Activated CD4-positive, alpha-beta T cell treated with anti-CD3 and anti-CD28 coated beads, Interleukin-2, amount 50 U/mL, for 16 hours (primary cell): ENCODE results near the gene ZRSR2.
"Not testable (repeated sequence)": the region's sequence is repeated elsewhere in the genome, so short reads cannot be mapped to it uniquely, and the experiment has no call there.

Experiments
- DNase-seq: peaks from one replicate; pipeline ENCODE4 v3.0.0-alpha.2; 2020

Gene ZRSR2

GRCh38 chrX:15808254-15808653, 18.0 kb downstream of the ZRSR2 start:
- no peak for DNase-seq

DNA sequence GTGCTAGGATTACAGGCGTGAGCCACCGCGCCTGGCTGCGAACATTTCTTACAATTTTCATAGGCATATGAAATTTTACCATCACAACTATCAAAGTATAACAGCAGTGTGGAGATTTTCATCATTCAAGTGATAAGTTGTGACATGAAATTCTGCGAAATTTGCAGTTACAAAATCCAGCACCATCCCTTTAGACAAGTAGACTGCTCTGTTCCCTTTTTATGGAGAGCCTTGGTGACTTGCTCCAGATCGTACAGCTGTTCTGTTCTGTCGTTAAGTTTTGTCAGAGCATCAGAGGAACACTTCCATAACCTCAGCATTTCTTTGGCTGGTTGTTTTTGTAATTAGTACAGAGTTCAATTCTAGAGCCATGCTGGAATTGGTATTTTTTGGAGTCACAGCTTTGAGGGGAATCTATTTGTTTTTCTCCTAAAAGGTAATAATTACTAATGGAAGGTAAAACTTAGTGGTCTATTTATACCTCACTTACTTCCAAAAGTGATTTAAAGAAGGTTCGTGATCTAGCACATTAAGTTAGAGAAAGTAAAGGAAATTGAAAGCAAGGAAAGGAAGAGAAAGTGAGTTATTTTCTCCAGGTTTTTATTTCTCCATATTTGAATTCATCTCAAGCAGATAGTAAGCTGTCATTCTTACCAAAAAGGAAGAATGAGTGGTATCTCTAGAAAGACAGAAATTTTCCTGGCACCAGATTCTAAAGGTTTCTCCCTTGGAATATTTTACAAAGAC, 22.1 kb downstream of the ZRSR2 start:
- no peak for DNase-seq

- DNase-seq, result no peak
Observed at GRCh38 chrX:15813416-15813815, 23.1 kb downstream of the ZRSR2 start.

GRCh38 chrX:15814771-15815365, 24.6 kb downstream of the ZRSR2 start:
- DNase-seq, result no peak

DNA sequence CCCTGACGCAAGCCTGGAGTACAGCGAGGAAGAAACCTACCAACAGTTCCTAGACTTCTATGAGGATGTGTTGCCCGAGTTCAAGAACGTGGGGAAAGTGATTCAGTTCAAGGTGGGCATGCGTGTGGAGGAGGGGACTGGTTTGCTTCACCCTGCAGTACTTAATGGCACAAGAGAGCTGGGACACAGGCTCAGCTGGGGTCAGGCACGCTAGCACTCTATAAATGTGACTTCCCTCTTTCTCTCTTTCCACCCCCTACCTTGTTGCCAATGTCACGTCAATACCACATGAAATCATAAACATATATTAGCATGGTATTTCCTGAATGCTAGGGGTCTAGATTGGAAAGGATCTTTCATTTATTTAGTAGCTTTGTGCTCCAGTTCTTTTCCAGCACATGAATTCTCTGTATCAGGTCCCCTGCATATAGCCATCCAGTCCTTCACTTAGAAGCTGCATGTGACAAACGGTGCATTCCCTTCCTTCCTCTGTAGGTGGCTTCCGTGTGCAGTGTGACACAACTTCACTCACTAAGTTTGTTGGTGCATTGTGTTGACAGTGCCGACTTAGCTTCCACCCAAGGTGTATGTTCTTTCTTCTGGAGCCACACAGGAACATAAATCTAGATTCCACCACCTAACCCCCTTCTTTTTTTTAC, 25.6 kb downstream of the ZRSR2 start:
- DNase-seq, result peak; percentile 56

GRCh38 chrX:15816438-15816809, 26.1 kb downstream of the ZRSR2 start:
- DNase-seq, result no peak

- DNase-seq, result peak; percentile 82
Observed at GRCh38 chrX:15816886-15817285, 26.6 kb downstream of the ZRSR2 start.

GRCh38 chrX:15820106-15821073, 30.1 kb downstream of the ZRSR2 start:
- DNase-seq, result peak; percentile 17

GRCh38 chrX:15822922-15823321, 32.6 kb downstream of the ZRSR2 start:
- no peak for DNase-seq

GRCh38 chrX:15825936-15826335, 35.7 kb downstream of the ZRSR2 start:
- DNase-seq, result no peak

GRCh38 chrX:15829217-15829616, 38.9 kb downstream of the ZRSR2 start:
- no peak for DNase-seq

DNA sequence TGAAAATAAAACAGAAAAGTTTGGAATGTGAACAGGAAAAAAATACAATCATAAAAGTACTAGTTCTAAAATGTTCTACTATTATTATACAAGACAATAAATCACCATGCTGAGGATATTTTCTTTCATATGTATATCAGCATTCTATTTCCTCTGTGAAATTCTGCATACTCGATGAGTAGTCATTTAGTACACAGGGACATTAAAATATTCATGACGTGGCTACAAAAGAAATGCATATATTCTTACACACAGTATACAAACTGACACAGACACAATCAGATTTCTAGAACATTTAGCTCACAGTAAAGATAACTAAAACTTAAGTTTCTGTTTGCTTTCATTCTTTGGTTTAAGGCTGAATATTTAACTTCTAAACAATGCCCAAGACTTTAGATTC, 41.1 kb downstream of the ZRSR2 start:
- not testable (repeated sequence) for DNase-seq

- no peak for DNase-seq
Observed at GRCh38 chrX:15834053-15834452, 43.8 kb downstream of the ZRSR2 start.

DNA sequence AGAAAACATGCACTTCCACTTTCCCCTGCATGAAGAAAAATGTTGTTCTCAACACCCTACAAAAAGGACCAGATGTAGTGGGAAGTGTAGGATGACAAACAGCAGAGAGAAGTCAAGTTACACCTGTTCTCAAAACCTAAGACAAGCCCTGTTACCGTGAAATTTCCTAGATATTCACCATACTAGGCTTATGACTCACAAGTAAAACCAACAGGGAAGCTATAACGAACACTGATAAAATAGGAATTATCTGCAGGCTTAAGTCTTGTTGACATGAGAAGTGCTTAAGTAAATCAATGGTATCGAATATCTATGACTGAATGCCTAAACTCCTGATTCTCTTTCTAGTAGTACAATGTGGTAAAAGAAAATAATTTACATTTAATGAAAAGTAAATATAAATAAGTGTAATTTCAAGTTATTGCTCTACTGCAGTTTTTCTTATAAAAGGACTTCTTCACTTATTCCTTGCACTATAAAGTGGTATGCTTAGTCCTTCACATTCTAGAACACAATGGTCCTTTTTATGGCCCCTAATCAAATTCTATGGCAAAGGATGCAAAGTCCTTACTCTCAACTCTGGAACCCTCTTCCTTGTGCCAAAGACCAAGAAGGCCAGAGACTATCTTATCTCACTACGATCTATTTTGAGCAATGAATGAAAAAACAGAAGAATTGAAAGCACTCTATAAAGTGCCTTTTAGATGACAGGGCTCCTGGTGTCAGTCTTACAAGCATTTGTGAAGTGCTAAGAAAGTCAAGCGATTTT, 44.7 kb downstream of the ZRSR2 start:
- no peak for DNase-seq

DNA sequence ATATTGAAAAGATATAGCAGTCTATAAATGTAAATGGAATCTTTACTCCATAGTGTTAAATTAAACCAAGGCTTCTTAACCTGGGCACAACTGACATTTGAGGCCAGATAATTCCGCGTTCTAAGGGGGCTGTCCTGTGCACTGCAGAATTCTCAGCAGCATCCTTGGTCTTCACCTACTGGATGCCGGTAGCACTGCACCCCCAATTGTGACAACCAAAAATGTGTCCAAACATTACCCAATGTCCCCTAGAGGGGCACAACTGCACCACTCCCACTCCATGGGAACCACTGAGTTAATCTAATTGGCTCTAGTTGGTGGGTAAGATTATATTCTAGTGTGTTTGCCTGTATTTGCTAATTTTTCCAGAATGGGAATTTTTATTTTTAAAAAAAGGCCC, 47.7 kb downstream of the ZRSR2 start:
- no peak for DNase-seq

- DNase-seq, result no peak
Observed at GRCh38 chrX:15841853-15842516, 51.7 kb downstream of the ZRSR2 start.

GRCh38 chrX:15843960-15844359, 53.7 kb downstream of the ZRSR2 start:
- DNase-seq, result no peak

- DNase-seq, result no peak
Observed at GRCh38 chrX:15848576-15848975, 58.3 kb downstream of the ZRSR2 start.

DNA sequence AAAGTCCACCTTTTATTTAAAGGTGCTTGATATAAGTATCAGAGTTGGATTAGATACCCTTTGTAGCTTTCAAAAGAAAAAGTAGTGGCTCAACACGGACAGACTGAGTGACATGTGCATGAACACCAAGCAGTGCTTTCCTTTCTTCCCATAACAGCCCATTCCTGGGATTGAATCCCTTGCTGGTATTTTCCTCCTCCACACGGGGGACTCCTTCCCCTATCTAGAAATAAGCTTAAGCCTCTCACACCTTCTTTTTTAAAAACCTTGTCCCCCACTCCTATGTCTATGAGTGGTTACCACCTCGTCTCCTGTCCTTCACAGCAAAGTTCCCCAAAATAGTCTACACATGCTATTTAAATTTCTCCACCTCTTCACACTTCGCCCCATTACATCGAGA, 59.3 kb downstream of the ZRSR2 start:
- DNase-seq, result no peak

DNA sequence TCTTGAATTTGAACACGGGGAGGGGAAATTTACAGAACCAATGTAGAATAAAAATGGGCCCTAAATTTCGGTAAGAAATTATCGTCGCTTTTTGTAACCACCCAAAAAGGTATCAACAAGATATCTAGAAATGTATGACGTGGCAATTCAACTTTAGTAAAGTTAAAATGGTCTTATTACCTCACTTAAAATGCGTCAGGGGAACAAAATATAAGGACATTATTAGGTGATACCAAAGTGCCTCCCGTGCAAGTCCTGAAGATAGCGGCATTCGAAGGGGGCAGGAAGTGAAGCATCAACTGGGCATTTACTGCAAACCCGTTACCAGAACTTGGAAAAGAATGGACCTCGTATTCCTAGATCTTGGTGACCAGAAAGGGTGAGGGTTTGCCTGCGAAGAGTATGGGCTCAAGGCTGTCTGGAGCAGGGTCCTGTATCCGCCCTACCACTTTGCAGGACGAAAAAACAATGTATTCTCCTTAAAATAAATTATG, 63.3 kb downstream of the ZRSR2 start:
- no peak for DNase-seq

DNA sequence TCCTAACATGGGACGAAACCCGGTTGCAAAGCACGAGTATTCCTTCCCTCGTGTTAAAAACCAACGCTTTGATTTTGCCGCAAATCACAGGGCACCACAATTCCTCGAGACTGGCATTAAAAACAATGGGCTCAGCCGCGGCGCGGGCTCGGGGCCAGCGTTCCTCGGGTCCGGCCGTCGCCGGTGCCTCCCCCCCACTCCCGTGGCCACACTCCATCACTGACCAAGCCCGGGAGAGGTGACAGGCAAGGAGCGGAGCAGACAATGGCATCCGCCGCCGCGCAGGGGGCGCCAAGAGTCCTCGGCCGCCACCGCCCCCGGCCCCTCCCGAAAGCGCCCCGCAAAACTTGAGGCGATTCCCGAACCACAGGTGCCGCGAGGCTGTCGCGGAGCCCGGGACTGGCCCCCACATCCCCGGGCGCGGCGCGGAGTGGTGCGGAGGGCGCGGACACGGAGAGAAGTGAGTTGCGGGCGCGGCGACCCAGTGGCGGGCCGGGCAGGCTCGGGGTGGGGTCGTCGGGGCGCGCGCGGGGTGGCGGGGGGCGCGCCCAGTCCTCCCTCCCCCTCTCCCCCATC, 63.9 kb downstream of the ZRSR2 start:
- peak; percentile 34 for DNase-seq
